ENCODE results near the gene GPANK1.

The GPANK1 gene

DNA sequence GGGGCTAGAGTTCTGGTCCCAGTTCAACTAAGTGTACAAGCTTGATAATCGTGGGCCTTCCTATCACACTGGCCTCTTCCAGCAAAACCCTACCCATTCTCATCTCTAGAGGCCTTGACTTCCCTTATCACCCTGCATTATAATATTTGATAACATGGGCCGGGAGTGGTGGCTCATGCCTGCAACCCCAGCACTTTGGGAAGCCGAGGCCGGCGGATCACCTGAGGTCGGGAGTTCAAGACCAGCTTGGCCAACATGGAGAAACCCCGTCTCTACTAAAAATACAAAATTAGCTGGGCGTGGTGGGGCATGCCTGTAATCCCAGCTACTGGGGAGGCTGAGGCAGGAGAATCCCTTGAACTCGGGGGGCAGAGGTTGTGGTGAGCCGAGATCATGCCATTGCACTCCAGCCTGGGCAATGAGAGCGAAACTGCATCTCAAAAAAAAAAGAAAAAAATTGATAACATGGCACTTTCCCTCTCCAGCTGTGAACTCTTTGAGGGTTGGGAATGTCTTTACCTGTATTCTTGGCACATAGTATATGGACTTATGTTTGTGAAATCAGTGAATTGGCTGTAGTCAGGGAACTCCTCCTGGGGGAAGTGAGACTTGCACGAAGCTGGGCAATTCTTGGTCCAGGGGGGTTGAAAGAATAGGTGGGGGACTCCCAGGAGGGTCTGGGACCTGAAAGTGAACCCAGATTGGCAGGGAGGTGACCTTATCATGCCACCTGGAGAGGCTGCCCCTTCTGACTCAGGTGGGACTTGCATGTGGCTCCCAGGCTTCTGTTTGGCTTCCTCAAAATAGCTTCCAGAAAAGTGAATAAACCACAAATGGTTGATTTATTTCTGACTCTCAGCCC, 3.3 kb downstream of the GPANK1 start:
- no peak for DNase-seq

DNA sequence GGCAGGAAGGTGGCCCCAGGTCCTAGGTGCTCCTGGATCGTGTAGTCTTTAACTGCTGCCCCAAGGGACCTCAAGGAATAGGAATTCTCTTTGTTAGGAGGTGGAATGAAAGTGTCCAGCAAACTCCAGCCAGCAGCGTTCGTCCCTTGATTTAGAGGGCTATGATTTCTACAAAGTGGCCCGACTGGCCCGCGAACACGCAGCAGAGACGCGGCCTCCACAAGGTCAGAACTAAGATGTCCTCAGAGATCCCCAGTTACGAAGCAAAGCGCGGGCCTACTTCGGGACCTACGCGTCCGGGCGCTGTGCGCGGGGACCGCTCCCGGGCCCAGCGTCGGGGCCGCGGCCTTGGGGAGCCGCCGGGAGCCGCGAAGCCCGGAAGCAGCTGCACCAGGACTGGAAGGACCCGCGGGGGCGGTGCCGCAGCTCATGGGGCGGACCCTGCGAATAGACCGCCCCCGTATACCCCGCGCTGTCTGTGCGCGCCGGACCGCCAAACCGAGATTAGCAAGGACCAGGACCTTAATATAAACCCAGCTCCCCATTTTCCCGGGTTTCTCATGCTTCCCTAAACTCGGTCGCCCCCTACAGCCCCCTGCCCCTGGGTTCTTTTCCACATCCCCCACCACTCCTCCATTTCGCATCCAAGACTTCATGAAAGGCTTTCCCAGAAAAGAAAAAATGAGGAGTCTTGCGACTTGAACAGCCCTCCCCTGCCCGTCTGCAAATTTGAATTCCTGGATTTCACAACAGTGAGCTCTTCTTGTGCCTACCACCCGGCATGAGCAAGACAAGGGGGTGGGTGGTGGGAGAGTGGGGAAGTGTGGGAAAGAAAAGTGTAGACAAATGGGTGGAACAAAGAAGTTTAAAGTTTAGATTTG, 4.2 kb downstream of the GPANK1 start, which contains the start of gene C6orf47:
Gene C6orf47, minus strand, starts transcription at position 398 of the 881 bp plus-strand sequence. CDS start 831 bp downstream, outside the sequence.
- DNase-seq = peak; percentile 71

- no peak for DNase-seq
Observed at GRCh38 chr6:31659649-31660380, 5.0 kb downstream of the GPANK1 start.

DNA sequence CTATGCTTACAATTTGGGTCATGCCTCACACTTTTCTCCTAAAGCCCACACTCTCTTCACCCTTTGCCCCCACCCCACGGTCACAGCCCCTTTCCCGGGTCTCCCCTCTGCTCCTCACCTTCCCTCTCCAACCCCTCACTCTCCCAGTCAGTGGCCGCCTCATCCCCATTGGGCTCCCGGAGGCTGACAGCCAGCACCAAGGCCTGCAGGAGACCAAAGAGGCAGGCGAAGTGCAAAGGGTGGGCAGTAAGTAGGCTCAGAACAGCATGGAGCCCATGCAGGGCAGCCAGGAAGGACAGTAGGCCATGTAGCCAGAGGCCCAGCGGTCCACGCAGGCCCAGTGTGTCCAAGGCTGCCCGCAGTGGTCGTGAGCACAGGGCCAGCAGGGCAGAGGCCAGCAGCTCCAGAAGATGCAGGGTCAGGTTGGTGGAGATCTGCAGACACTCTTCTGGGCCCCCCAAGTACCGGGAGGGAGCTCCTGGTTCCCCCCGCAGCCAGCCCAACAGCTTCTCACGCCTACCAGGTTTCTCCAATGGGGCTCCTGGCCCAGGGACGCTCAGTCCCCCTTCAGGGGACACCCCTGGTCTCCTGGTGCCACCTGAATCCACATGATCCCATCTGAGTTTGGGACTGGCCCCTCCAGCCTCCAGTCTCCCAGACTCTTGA, 5.7 kb downstream of the GPANK1 start:
- no peak for DNase-seq

DNA sequence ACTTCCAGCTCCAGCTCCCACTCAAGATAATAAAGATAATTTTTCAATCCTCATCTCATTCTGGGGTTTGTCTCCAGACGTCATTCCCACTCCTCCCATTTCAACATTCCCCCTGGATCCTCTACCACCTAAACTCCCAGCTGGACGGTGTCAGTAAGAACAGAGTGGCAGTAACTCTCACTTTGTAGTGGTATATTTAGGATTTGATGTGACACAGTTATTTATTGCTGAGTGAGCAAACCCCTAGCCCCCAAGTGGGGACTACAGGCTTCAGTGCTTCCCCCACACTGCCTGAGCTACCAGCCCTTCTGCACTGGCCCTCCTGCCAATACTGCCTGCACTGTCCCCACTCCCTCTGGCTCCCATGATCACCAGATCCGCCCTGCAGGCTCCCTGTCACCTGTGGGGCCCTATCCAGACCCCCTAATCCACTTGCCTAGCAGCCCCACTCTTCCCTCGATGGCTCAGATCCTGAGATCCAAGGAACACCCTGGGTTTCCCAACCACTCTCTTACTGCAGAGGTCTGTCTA, 6.6 kb downstream of the GPANK1 start:
- no peak for DNase-seq

- no peak for DNase-seq
Observed at GRCh38 chr6:31657406-31658157, 7.2 kb downstream of the GPANK1 start.

DNA sequence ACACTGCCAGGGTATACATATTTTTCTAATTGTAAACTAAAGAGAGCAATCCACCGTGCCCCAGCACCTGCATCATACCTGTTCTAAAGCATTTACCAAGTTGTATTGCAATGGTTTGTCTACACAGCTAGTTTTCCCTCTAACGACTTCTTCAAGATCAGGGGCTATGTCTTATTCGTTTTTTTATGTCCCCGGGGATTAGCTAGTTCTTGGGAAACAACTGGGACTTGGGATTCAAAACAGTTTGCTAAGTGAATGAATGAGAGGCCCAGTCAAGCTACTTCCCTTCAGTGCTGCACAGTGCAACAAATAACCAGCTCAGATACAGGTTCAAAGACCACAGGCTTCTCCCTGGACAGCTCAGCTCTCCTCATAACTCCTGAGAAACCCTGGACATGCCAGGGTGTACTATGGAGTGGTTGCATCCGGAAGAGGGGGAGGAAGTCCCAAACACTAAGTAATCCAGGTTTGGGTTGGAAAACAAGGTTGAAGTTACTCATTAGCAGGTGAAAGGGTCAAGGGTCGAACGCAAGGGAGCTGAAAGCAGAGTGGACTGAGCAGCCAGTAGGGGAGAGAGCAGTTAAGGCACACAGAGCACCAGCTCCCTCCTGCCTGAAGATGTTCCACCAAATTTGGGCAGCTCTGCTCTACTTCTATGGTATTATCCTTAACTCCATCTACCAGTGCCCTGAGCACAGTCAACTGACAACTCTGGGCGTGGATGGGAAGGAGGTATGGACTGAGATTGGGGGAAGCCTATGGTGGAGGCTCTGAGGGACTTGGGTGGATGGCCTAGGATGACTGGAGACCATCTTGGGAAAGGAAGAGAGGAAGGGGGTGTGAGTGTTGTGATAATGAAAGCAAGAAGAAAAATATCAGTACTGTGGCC, 9.2 kb downstream of the GPANK1 start, which contains the start of gene APOM:
Gene APOM, plus strand, starts transcription at position 546 of the 889 bp plus-strand sequence. Its CDS starts 73 bp downstream, at position 619.
- DNase-seq = no peak

DNA sequence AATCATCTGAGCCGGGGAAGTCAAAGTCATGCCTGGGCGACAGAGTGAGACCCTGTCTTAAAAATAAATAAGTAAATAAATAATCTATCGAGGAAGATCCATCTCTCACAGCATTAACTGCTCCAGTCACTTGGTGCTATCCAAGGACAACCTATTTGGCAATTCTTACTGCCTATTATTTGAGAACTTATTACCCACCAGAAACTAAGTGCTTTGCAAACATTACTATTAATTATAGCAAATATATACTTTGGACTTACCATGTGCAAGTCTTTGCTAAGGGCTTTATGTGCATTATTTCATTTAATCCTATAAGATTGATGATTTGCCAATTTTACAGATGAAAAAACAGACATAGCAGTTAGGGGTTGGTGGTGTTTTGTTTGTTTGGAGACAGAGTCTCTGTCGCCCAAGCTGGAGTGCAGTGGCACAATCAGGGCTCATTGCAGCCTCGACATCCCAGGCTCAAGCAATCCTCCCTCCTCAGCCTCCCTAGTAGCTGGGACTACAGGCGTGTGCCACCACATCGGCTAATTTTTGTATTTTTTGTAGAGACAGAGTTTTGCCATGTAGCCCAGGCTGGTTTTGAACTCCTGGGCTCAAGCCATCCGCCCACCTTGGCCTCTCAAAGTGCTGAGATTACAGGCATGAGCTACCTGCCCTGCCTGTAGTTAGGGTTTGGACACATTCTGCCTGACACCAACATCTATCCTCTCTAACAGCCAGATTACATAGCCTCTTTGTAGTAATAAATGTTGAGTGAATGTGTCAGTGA, 10.0 kb downstream of the GPANK1 start:
- no peak for DNase-seq

DNA sequence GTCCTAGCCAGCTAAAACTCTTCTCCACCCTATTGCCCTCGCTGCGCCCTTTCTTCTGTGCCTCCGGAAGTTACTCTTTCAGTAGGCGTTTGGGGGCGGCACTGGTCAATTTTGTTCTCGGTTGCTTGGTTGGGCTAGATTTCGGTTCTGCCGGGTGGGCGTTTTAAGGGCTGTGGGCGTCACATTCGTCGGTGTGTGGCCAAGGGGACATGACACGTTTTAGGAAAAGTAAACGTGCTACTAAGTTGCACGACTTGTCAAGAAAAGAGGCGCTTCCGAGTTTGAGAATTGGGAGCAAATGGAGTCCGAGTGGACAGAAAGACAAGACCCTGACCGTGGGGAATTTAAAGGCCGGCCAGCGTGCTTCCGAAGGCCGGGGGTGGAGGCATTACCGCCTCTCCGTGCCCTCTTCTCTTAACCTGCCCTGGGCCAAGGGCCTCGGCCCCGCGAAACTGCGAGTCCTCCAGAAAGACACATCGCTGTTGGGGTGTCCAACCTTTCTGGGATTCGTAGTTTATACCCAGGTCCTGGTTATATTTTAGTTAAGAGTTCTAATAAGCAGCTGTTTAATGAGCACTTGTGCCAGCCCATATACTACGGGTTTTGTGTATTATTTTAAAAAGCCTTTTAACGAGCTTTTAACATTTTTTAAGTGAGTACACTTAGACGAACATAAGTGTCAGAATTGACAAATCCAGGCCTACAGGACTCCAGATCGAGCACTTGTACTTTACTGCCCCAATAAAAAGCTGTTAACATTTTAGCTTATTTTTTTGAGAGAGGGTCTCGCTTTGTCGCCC, 11.7 kb downstream of the GPANK1 start:
- DNase-seq = peak; percentile 93

- peak; percentile 64 for DNase-seq
Observed at GRCh38 chr6:31651602-31652191, 13.1 kb downstream of the GPANK1 start.

DNA sequence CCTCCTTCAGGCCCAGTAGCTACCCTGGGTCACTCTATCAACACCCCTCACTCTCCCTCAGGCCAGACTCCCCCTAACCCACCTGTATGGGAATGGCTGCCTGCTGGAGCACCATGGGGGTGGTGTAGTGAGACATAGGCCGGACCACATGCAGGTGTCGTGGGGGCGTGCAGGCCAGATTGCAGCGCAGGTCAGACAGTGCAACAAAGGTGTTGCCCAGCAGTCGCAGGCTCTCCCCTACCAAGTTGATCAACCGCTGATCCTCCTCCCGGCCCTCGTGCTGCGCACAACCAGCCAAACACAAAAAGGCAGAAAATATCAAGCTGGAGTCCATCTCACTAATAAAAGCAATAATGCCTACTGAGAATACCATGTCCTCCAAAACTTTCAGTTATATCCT, 19.5 kb downstream of the GPANK1 start:
- no peak for DNase-seq

DNA sequence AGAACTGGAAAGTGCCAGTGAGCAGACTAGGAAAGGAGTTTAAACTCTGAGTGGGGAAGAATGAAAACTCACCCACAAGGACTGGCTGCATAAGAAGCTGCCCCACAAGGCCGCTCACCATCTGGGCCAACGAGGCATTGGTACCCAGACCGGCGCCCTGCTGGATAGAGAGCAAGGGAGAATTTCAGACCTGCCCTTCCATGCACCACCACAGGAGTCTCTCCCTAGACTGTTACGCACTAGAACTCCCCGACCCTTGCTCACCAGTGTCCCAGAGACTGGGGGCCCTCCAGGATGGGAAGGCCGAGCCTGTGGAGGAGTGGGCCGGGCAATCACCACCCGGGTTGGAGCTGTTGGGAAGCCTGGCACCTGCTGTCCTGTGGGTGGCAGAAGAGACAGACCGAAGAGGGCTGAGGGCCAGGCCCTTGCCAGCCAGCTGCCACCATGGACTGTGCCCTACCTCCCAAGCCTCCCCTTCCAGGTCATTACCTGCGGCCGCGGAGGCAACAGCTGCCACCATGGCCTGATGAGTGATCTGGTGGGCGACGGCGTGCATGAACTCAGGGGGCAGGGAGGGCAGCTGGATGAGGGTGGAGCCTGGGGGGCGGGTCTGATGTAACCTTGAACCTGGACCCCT, 20.9 kb downstream of the GPANK1 start:
- no peak for DNase-seq

GRCh38 chr6:31642798-31643570, 21.8 kb downstream of the GPANK1 start:
- DNase-seq = no peak

DNA sequence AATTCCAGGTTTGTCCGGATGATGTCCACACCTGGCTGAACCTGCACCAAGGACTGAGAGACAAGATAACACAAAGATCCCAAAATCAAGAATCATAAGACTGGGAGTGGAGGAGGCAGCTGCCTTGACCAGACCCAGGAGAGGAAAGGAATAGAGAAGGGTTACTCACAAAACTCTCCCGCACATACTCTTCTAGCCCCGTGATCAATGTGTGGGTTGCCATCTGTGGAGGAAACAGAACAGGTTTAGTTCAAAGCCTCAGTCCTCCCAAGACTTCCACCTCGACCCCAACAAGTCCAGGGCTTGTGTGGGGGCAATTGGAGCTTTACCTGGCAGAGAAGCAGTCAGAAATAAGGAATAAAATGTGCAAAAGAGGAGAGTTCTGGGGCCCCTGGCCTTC, 23.4 kb downstream of the GPANK1 start:
- DNase-seq = no peak

DNA sequence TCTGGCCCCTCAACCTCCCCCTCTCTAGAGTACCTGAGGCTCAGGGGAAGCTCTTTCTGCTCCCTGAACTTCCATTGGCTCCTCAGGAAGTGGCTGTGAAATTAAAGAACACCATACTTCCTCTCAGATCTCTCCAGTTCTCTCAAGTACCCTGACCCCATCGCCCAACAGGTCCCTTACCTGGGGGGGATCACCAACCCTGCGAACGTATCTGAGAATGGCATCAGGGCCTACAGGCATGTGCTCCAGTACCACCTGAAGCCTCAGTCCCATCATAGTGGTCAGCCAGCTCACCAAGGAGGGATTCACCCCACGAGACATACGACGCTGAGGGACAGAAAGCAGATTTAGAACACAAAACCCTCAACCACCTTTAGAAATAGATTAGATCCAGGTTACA, 24.2 kb downstream of the GPANK1 start:
- DNase-seq = no peak

GRCh38 chr6:31639449-31639861, 25.3 kb downstream of the GPANK1 start:
- DNase-seq = no peak

- no peak for DNase-seq
Observed at GRCh38 chr6:31639043-31639442, 25.8 kb downstream of the GPANK1 start.

Data from kidney glomerular epithelial cell (primary cell).